WI38 (cell line): ENCODE measurements around the gene TPMT.
"Not testable (repeated sequence)": the region's sequence is repeated elsewhere in the genome, so short reads cannot be mapped to it uniquely, and the experiment has no call there.

Experiments
- H3K4me3 ChIP-seq: 2 replicates; pipeline ENCODE4 v1.5.1; 2011; ENCODE audit warnings: low read depth, mild to moderate bottlenecking, control low read depth, low read length
- CTCF ChIP-seq: IDR thresholded peaks from 2 replicates; pipeline ENCODE4 v1.5.1; 2012; ENCODE audit warnings: low read depth, mild to moderate bottlenecking, control low read depth, low read length

The TPMT gene

DNA sequence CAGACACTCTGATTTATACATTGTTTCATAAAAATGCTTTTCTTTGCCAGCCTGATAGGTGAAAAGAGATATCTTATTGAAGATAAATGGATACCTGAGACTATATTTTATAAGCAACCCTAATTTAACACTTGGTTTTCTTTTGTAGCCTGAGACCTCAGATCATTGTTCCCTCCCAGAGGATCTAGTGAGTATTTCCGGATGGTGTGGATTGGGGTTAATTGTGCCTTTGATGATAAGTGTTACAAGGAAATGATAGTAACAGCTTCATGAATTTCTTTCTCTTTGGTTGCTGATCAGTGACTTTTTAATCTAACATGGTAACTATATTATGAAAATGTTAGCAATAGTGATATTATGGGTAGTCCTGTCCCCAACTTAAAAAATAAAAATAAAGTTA lies 30.7 kb upstream of the TPMT start:
- TF ChIP-seq CTCF: no peak
- H3K4me3 ChIP-seq: no peak overlapping the region

- H3K4me3 ChIP-seq: no peak overlapping the region
- no peak for TF ChIP-seq CTCF
Measured at GRCh38 chr6:18183766-18184165, 28.9 kb upstream of the TPMT start.

DNA sequence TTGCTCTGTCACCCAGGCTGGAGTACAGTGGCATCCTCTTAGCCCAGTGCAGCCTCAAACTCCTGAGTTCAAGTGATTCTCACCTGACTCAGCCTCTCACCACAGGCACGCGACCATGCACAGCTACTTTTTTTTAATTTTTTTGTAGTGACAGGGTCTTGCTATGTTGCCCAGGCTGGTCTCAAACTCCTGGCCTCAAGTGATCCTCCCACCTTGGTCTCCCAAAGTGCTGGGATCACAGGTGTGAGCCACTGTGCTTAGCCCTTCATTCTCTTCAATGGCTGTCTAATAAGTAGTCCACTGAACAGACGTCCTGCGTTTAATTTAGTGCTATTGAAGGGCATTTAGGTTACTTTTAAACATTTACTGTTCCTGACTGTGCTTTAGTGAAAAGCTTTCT lies 27.7 kb upstream of the TPMT start:
- TF ChIP-seq CTCF: no peak
- H3K4me3 ChIP-seq: no peak overlapping the region

DNA sequence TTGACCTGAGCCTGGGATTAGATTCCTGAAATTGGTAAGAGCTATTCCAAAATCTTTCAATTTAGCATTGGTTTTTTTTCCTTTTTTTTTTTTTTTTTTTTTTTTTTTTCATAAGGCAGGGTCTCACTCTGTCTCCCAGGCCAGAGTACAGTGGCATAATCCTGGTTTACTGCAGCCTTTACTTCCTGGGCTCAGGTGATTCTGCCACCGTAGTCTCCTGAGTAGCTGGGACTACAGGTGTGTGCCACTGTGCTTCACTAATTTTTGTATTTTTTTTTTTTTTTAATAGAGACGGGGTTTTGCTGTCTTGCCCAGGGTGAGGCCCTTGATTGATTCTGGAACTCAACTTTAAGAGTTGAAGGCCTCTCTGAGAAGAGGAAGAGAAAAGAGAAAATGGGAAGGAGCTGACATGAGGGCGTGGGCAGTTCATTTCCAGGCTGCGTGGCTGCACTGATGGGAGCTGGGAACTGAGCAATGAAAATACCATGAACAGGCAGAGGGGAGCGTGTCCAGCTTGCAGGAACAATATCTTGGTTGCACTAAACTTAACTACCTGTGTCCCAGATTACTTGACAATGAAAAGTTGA lies 25.0 kb upstream of the TPMT start:
- TF ChIP-seq CTCF: no peak
- H3K4me3 ChIP-seq: no peak overlapping the region

DNA sequence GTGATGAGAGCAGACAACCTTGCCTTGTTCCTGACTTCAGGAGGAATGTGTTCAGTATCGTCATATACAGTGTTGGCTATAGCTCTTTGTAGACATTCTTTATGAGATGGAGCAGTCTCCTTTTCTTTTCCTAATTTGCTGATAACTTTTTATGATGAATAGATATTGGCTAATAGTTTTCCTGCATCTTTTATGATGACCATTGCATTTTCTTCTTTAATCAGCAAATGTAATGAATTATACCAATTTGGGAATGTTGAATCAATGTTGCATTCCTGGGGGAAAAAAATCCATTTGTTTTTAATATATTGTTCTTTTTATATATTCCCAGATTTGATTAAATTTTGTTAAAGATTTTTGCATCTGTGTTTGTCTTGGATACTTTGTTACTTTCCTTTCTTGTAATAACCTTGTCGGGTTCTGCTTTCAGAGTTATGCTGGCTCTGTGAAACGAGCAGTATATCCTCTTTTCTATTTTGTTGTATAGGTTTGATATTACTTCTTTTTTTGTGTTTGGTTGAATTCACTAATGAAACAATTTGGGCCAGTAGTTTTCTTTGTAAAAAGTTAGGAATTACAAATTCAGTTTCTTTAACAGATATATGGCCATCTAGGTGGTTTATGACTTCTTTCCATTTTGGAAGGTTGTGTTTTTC lies 24.2 kb upstream of the TPMT start:
- no peak for TF ChIP-seq CTCF
- H3K4me3 ChIP-seq: no peak overlapping the region

DNA sequence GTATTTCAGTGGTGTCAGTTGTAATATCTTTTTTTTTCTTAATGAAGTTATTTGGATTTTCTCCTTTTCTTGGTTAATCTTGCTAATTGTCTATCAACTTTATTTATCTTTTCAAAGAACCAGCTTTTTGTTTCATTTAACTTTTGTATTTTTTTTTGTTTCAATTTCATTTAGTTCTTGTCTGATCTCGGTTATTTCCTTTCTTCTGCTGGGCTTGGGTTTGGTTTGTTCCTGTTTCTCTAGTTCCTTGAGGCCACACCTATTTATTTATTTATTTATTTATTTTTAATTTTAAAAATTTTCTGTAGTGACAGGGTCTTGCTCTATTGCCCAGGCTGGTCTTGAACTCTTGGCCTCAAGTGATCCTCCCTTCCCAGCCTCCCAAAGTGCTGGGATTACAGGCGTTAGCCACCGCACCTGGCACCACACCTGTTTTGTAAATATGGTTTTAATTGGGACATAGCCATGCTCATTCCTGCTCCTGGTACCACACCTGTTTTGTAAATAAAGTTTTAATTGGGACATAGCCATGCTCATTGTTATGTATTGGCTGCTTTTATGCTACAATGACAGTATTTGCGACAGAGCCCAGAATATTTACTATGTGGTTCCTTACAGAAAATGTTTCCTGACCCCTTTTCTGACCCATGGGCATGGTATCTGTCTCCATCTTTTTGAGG lies 22.5 kb upstream of the TPMT start:
- no peak overlapping the region for H3K4me3 ChIP-seq
- no peak for TF ChIP-seq CTCF

DNA sequence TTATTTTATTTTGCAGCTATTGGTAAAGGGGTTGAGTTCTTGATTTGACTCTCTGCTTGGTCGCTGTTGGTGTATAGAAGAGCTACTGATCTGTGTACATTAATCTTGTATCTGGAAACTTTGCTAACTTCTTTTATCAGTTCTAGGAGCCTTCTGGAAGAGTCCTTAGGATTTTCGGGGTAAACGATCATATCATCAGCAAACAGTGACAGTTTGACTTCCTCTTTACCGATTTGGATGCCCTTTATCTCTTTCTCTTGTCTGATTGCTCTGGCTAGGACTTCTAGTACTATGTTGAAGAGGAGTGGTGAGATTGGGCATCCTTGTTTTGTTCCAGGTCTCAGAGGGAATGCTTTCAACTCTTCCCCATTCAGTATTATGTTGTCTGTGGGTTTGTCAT lies 21.3 kb upstream of the TPMT start:
- not testable (repeated sequence) for H3K4me3 ChIP-seq

- no peak overlapping the region for H3K4me3 ChIP-seq
- TF ChIP-seq CTCF: no peak
Measured at GRCh38 chr6:18171871-18172270, 17.0 kb upstream of the TPMT start.
